ENCODE measurements around the gene PAH.

DNA sequence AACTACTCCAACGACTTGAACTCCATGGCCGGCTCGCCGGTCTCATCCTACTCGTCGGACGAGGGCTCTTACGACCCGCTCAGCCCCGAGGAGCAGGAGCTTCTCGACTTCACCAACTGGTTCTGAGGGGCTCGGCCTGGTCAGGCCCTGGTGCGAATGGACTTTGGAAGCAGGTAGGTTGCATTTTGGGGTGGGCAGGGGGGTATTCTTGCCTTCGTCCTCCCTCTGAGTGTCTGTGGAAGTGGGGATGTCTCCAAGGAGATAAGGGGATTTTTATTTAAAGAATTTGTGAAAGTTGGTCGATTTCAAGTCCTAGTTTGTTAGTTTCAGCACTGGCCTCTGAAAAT is 41.8 kb upstream of the PAH start:
- TF ChIP-seq, protein P1, sequence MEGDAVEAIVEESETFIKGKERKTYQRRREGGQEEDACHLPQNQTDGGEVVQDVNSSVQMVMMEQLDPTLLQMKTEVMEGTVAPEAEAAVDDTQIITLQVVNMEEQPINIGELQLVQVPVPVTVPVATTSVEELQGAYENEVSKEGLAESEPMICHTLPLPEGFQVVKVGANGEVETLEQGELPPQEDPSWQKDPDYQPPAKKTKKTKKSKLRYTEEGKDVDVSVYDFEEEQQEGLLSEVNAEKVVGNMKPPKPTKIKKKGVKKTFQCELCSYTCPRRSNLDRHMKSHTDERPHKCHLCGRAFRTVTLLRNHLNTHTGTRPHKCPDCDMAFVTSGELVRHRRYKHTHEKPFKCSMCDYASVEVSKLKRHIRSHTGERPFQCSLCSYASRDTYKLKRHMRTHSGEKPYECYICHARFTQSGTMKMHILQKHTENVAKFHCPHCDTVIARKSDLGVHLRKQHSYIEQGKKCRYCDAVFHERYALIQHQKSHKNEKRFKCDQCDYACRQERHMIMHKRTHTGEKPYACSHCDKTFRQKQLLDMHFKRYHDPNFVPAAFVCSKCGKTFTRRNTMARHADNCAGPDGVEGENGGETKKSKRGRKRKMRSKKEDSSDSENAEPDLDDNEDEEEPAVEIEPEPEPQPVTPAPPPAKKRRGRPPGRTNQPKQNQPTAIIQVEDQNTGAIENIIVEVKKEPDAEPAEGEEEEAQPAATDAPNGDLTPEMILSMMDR (IDR thresholded peaks at IDR 0.05), result no peak
- no peak for TF ChIP-seq POLR2AphosphoS5 (IDR thresholded peaks at IDR 0.05)

Measured in esophagus muscularis mucosa (tissue), 3 donors.